Neural cell (in vitro differentiated cells): ENCODE results near the gene NTMT1.

Experiments
- CTCF ChIP-seq: fragments of 450-650 bp; IDR thresholded peaks from 2 replicates; pipeline ENCODE4 v1.5.1; 2014; ENCODE audit warnings: antibody characterized with exemption, mild to moderate bottlenecking, moderate library complexity; ENCODE audit not compliant: poor library complexity, severe bottlenecking
- EP300 ChIP-seq: fragments of 450-650 bp; conservative IDR thresholded peaks from 2 replicates; pipeline ENCODE4 v1.6.1; 2014; ENCODE audit warnings: antibody characterized with exemption, mild to moderate bottlenecking, moderate library complexity; ENCODE audit not compliant: poor library complexity, severe bottlenecking
- EZH2 ChIP-seq: fragments of 200-600, 300-800 bp; shearing (Covaris generic), sonication (generic); IDR thresholded peaks from 2 replicates; pipeline ENCODE4 v1.6.1; 2014; ENCODE audit warnings: antibody characterized with exemption, low read length, borderline replicate concordance, mild to moderate bottlenecking; ENCODE audit not compliant: insufficient read depth, poor library complexity, severe bottlenecking
- MXI1 ChIP-seq: fragments of 450-650 bp; conservative IDR thresholded peaks from 2 replicates; pipeline ENCODE4 v1.6.1; 2014; ENCODE audit warnings: antibody characterized with exemption, mild to moderate bottlenecking; ENCODE audit not compliant: poor library complexity, severe bottlenecking
- POLR2AphosphoS5 ChIP-seq: IDR thresholded peaks from 2 replicates; pipeline ENCODE4 v1.6.1; 2012
- RAD21 ChIP-seq: fragments of 450-650 bp; conservative IDR thresholded peaks from 2 replicates; pipeline ENCODE4 v1.6.1; 2014; ENCODE audit warnings: antibody characterized with exemption, mild to moderate bottlenecking, moderate library complexity
- REST ChIP-seq: IDR thresholded peaks from 2 replicates; pipeline ENCODE4 v1.6.1; 2012; ENCODE audit warnings: borderline replicate concordance
- SMC3 ChIP-seq: fragments of 450-650 bp; conservative IDR thresholded peaks from 2 replicates; pipeline ENCODE4 v1.6.1; 2014; ENCODE audit warnings: antibody characterized with exemption, mild to moderate bottlenecking, moderate library complexity; ENCODE audit not compliant: poor library complexity
- TAF1 ChIP-seq: IDR thresholded peaks from 2 replicates; pipeline ENCODE4 v1.6.1; 2012; ENCODE audit warnings: low read depth

- TF ChIP-seq POLR2AphosphoS5 = no peak
- no peak for TF ChIP-seq CTCF
- no peak for TF ChIP-seq SMC3
- TF ChIP-seq EP300 = no peak
- no peak for TF ChIP-seq REST
- TF ChIP-seq RAD21 = no peak
- no peak for TF ChIP-seq EZH2
- no peak for TF ChIP-seq MXI1
- no peak for TF ChIP-seq TAF1
Measured at GRCh38 chr9:129643706-129644105, 17.7 kb downstream of the NTMT1 start.
